Measurements from ENCODE around the gene CDH22.

Gene CDH22

GRCh38 chr20:46133886-46134654 is 174.2 kb downstream of the CDH22 start:
- DNase-seq: no peak

- peak; percentile 74 for DNase-seq
Observed at GRCh38 chr20:46132705-46133120, 175.6 kb downstream of the CDH22 start.

- no peak for DNase-seq
Observed at GRCh38 chr20:46131396-46131795, 176.9 kb downstream of the CDH22 start.

GRCh38 chr20:46130534-46130933 is 177.8 kb downstream of the CDH22 start:
- peak; percentile 89 for DNase-seq

GRCh38 chr20:46129955-46130481 is 178.3 kb downstream of the CDH22 start:
- DNase-seq: peak; percentile 59

- peak; percentile 37 for DNase-seq
Observed at GRCh38 chr20:46128310-46129151, 179.8 kb downstream of the CDH22 start.

GRCh38 chr20:46127396-46128010 is 180.8 kb downstream of the CDH22 start:
- no peak for DNase-seq

- DNase-seq: no peak
Observed at GRCh38 chr20:46126440-46127056, 181.8 kb downstream of the CDH22 start.

All from COR-L47 (cell line).